Calu3 (cell line): ENCODE data around the gene TTC12. TPM values are rescaled to one million over a fixed set of nuclear protein-coding genes. Genes with fewer than 3 reads are reported as not detected.

Experiments
- BruUV-seq: library from RNA; stranded (reverse); fragments of 400-500 nt; replicated peaks from 2 replicates; lab custom pipeline; 2021; lab: Mats Ljungman, UMichigan
- CTCF ChIA-PET: fragments of 300-600 bp; sonication (Branson Sonifier 250); formaldehyde crosslinking; loops from one replicate; lab custom pipeline; 2022; ENCODE audit warnings: antibody characterized with exemption; lab: Charles Lee
- DNase-seq: peaks from one replicate; pipeline ENCODE4 v3.0.0; 2022
- H3K27ac Mint-ChIP-seq: one replicate; pipeline ENCODE4 v1.8.0; 2022; ENCODE audit warnings: mixed read lengths; ENCODE audit not compliant: unreplicated experiment
- H3K27me3 Mint-ChIP-seq: one replicate; pipeline ENCODE4 v1.8.0; 2022; ENCODE audit warnings: mixed read lengths; ENCODE audit not compliant: unreplicated experiment
- H3K36me3 Mint-ChIP-seq: one replicate; pipeline ENCODE4 v1.8.0; 2022; ENCODE audit warnings: mild to moderate bottlenecking, moderate library complexity, mixed read lengths; ENCODE audit not compliant: insufficient read depth, unreplicated experiment
- H3K4me1 Mint-ChIP-seq: one replicate; pipeline ENCODE4 v1.8.0; 2022; ENCODE audit warnings: mild to moderate bottlenecking, low read depth, mixed read lengths; ENCODE audit not compliant: unreplicated experiment
- H3K4me3 Mint-ChIP-seq: one replicate; pipeline ENCODE4 v1.8.0; 2022; ENCODE audit warnings: mild to moderate bottlenecking, low read depth, moderate library complexity, mixed read lengths; ENCODE audit not compliant: unreplicated experiment
- H3K9me3 Mint-ChIP-seq: one replicate; pipeline ENCODE4 v1.8.0; 2022; ENCODE audit warnings: low read depth, mixed read lengths; ENCODE audit not compliant: unreplicated experiment
- intact Hi-C: fragments of 100-400 bp; cut with micrococcal nuclease; formaldehyde crosslinking; loops from one replicate; pipeline ENCODE4 v1.10.0; 2022; ENCODE audit not compliant: unreplicated experiment
- total RNA-seq: library from RNA; stranded (reverse); gene quantifications from 2 replicates; pipeline ENCODE4 v1.2.3, GENCODE V29; 2022
- TF ChIP-seq, protein P1 (sequence below): fragments of 200-600 bp; IDR thresholded peaks from one replicate; pipeline ENCODE4 v1.8.0; 2022; ENCODE audit warnings: antibody characterized with exemption; ENCODE audit not compliant: unreplicated experiment

The TTC12 gene
- total RNA-seq, 1 experiment from 2014 or later, result 15.0 TPM

DNA sequence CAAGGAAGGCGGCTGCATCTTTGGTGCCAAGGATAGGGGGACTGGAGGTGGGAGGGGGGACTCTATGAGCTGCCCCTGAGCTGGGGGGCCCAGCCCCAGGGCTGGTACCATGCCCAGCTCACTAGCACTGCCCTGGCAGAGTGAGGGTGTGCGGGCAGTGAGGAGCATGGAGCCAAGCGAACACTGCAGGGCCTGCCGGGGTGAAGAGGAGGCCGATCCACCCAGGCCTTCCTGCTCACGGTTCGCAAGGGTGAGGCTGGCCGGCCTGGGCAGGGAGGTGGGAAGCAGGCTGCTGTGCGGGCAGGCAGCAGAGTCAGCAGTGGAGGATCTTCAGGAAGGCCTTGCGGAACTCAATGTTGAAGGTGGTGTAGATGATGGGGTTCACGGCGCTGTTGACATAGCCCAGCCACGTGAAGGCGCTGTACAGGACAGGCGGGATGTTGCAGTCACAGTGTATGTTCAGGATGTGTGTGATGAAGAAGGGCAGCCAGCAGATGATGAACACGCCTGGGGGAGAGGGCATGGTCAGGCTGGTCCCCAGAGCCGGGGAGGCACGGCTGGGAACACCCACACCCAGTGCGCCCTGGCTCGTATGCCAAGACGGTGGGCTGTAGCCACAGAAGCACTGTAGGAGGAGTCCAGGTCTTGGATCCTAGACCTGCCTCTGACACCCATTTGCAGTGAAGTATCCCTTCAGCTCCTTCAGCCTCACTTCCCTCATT is 96.2 kb downstream of the TTC12 start:
- CTCF ChIA-PET, result no interaction called here
- BruUV-seq, result no TSS peak
- no peak for DNase-seq
- H3K4me3 Mint-ChIP-seq, result no peak overlapping the region
- no peaks in the 10 kb centered on the region for H3K9me3 Mint-ChIP-seq
- intact Hi-C loops, result no loop called here
- no peaks in the 10 kb centered on the region for H3K4me1 Mint-ChIP-seq
- H3K27me3 Mint-ChIP-seq, result peaks cover 35% of the 10 kb centered on the region
- TF ChIP-seq, protein P1, sequence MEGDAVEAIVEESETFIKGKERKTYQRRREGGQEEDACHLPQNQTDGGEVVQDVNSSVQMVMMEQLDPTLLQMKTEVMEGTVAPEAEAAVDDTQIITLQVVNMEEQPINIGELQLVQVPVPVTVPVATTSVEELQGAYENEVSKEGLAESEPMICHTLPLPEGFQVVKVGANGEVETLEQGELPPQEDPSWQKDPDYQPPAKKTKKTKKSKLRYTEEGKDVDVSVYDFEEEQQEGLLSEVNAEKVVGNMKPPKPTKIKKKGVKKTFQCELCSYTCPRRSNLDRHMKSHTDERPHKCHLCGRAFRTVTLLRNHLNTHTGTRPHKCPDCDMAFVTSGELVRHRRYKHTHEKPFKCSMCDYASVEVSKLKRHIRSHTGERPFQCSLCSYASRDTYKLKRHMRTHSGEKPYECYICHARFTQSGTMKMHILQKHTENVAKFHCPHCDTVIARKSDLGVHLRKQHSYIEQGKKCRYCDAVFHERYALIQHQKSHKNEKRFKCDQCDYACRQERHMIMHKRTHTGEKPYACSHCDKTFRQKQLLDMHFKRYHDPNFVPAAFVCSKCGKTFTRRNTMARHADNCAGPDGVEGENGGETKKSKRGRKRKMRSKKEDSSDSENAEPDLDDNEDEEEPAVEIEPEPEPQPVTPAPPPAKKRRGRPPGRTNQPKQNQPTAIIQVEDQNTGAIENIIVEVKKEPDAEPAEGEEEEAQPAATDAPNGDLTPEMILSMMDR, result no peak
- no peak overlapping the region for H3K27ac Mint-ChIP-seq
- no peaks in the 10 kb centered on the region for H3K36me3 Mint-ChIP-seq

DNA sequence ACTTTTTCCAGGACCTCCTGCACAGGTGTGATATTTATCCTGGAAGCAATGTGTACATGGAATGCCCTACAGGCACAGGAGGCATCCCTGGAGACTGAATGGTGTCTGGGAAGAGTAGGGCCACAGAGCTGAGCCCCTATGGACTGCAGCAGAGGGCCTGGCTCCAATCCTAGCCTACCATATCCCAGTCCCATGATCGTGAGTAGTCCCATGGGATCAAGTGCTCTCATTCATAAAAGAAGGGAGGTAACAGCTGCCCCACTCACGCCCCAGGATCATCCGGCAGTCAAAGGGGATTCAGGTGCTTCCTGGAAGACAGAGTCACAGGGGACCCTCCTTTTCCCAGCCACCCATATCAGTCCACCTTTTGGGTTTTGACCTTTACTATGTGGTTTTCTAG is 97.2 kb downstream of the TTC12 start:
- intact Hi-C loops, result no loop called here
- no peaks in the 10 kb centered on the region for H3K36me3 Mint-ChIP-seq
- no peaks in the 10 kb centered on the region for H3K9me3 Mint-ChIP-seq
- no peak overlapping the region for H3K27ac Mint-ChIP-seq
- peaks cover 33% of the 10 kb centered on the region for H3K27me3 Mint-ChIP-seq
- no peaks in the 10 kb centered on the region for H3K4me1 Mint-ChIP-seq
- DNase-seq, result no peak
- no peak overlapping the region for H3K4me3 Mint-ChIP-seq
- BruUV-seq, result no TSS peak
- TF ChIP-seq, protein P1, result no peak
- CTCF ChIA-PET, result no interaction called here

DNA sequence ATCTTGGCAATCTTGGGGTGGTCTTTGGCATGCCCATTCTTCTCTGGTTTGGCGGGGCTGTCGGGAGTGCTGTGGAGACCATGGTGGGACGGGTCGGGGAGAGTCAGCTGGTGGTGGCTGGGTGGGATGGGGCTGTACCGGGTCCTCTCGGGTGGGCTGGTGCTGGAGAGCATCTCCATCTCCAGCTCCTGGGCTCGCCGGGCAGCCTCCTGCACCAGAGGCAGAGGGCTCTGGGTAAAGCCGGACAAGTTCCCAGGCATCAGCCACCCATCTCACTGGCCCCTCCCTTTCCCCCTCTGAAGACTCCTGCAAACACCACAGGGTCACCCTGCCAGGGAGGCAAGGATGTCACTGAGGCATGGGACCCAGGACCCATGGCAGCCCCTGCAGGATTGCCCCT is 98.3 kb downstream of the TTC12 start:
- H3K27me3 Mint-ChIP-seq, result peaks cover 33% of the 10 kb centered on the region
- CTCF ChIA-PET, result no interaction called here
- H3K4me3 Mint-ChIP-seq, result no peak overlapping the region
- H3K4me1 Mint-ChIP-seq, result no peaks in the 10 kb centered on the region
- H3K9me3 Mint-ChIP-seq, result no peaks in the 10 kb centered on the region
- BruUV-seq, result no TSS peak
- no peak overlapping the region for H3K27ac Mint-ChIP-seq
- intact Hi-C loops, result no loop called here
- no peak for DNase-seq
- TF ChIP-seq, protein P1, result no peak
- H3K36me3 Mint-ChIP-seq, result no peaks in the 10 kb centered on the region

DNA sequence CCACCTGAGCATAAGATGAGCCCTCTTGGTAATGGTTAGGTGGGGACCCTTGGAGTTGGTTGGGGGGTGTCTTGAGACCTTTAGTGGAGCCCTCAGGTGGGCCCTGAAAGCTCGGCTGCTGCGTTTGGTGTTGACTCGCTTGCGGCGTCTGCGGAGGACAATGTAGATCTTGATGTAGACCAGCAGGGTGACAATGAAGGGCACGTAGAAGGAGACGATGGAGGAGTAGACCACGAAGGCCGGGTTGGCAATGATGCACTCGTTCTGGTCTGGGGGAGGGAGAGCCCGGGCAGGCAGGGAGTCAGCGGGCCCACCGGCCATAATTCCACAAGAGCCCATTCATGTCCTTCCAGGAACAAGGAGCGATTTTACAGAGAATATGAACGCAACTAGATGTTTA is 101.0 kb downstream of the TTC12 start:
- no peaks in the 10 kb centered on the region for H3K9me3 Mint-ChIP-seq
- H3K27ac Mint-ChIP-seq, result no peak overlapping the region
- intact Hi-C loops, result no loop called here
- no peaks in the 10 kb centered on the region for H3K4me1 Mint-ChIP-seq
- CTCF ChIA-PET, result no interaction called here
- no peaks in the 10 kb centered on the region for H3K36me3 Mint-ChIP-seq
- DNase-seq, result no peak
- H3K27me3 Mint-ChIP-seq, result peaks cover 30% of the 10 kb centered on the region
- H3K4me3 Mint-ChIP-seq, result no peak overlapping the region
- BruUV-seq, result no TSS peak
- TF ChIP-seq, protein P1, result no peak

Other genes with a start within 250 kb of the TTC12 start
- 0.56 and 0.90 TPM in 2 replicates for gene ANKK1, start 73.2 kb downstream of the TTC12 start, total RNA-seq
- gene DRD2, start 160.8 kb downstream of the TTC12 start, total RNA-seq, result 0.45 and 0.54 TPM in 2 replicates